Muscle of leg (tissue), 11 donors: ENCODE data around the gene TMEM11. TPM values are rescaled to one million over a fixed set of nuclear protein-coding genes. Genes with fewer than 3 reads are reported as not detected.

ENCODE experiments used
- DNase-seq: peaks from one replicate; pipeline ENCODE4 v3.0.0; 2013
- H3K27ac ChIP-seq: one replicate; pipeline ENCODE4 v1.5.1; 2013; ENCODE audit warnings: mild to moderate bottlenecking, low read length, control low read depth
- H3K27me3 ChIP-seq: one replicate; pipeline ENCODE4 v1.6.1; 2013; ENCODE audit warnings: low read length; ENCODE audit not compliant: control insufficient read depth, insufficient read depth
- H3K36me3 ChIP-seq: one replicate; pipeline ENCODE4 v1.6.1; 2013; ENCODE audit warnings: low read length; ENCODE audit not compliant: control insufficient read depth, insufficient read depth
- H3K4me1 ChIP-seq: one replicate; pipeline ENCODE4 v1.6.1; 2013; ENCODE audit warnings: low read length; ENCODE audit not compliant: control insufficient read depth, insufficient read depth
- H3K4me3 ChIP-seq: one replicate; pipeline ENCODE4 v1.5.1; 2013; ENCODE audit warnings: low read length, control low read depth
- H3K9me3 ChIP-seq: replicated peaks from 2 replicates; pipeline ENCODE4 v1.6.1; 2013; ENCODE audit warnings: low read depth, low read length; ENCODE audit not compliant: control insufficient read depth
- WGBS: methylation state at CpG from one replicate; pipeline ENCODE4 v1.1.5; 2013; ENCODE audit warnings: missing lambda C conversion rate; ENCODE audit not compliant: insufficient coverage; 5-methylcytosine and 5-hydroxymethylcytosine counted together
- polyA plus RNA-seq, 8 donors: library from polyadenylated mRNA; unstranded; fragments of 120-200 nt; gene quantifications; one replicate each; pipeline versions ENCODE4 v1.2.1 to v1.2.3, GENCODE V29; 2013; ENCODE audit warnings: inconsistent platforms in 1 of 8, low replicate concordance in 1 of 8; ENCODE audit not compliant: insufficient read length in 8 of 8, insufficient read depth in 1 of 8
- total RNA-seq: library from RNA; stranded (reverse); fragments of 120-200 nt; gene quantifications from one replicate; pipeline ENCODE4 v1.2.4, GENCODE V29; 2013

Gene TMEM11
- total and polyA plus RNA-seq, 9 donors, result 20.3 to 32.6 (median 28.2) TPM

GRCh38 chr17:21164620-21165019 is 49.3 kb downstream of the TMEM11 start:
- no peaks in the 10 kb centered on the region for H3K36me3 ChIP-seq
- DNase-seq, result no peak
- 35% methylated on average over 2 of the region's 5 CpGs for WGBS
- no peak overlapping the region for H3K27ac ChIP-seq
- peaks cover 32% of the 10 kb centered on the region for H3K4me1 ChIP-seq
- no peaks in the 10 kb centered on the region for H3K27me3 ChIP-seq
- no peaks in the 10 kb centered on the region for H3K9me3 ChIP-seq
- H3K4me3 ChIP-seq, result no peak overlapping the region

DNA sequence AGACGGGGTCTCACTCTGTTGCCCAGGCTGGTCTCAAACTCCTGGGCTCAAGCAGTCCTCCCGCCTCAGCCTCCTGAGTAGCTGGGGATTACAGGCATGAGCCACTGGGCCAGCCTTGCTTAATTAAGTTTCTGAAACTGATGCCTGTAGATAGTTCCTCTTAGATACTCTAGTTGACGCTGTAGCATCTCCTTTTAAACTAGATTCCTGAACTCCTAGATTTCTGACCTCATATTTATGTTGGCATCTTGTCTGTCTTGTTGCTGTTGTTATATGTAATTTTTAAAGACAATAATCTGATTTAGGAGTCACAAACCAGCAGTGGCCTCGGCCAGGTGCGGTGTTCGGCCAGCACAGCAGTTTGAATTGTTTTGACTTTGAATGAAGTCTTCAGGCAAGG is 49.7 kb downstream of the TMEM11 start:
- Histone ChIP-seq H3K4me3 (no peak overlapping the region), H3K27ac (no peak overlapping the region)

GRCh38 chr17:21163101-21163500 is 50.9 kb downstream of the TMEM11 start:
- Histone ChIP-seq H3K4me3 (no peak overlapping the region), H3K27ac (peak overlapping the region; percentile 76), H3K36me3 (no peaks in the 10 kb centered on the region), H3K4me1 (peaks cover 23% of the 10 kb centered on the region), H3K9me3 (no peaks in the 10 kb centered on the region), H3K27me3 (no peaks in the 10 kb centered on the region)
- no CpG with 5 or more reads among the region's 6 CpGs for WGBS
- DNase-seq, result no peak

More for the DNA sequence above, 49.7 kb downstream of the TMEM11 start:
- no peaks in the 10 kb centered on the region for H3K36me3 ChIP-seq
- peaks cover 28% of the 10 kb centered on the region for H3K4me1 ChIP-seq
- H3K27me3 ChIP-seq, result no peaks in the 10 kb centered on the region
- WGBS, result 87% methylated on average over 2 of the region's 6 CpGs
- DNase-seq, result no peak
- H3K9me3 ChIP-seq, result no peaks in the 10 kb centered on the region

- WGBS, result 40% methylated on average over 1 of the region's 2 CpGs
Observed at GRCh38 chr17:21162394-21162775, 51.6 kb downstream of the TMEM11 start.

DNA sequence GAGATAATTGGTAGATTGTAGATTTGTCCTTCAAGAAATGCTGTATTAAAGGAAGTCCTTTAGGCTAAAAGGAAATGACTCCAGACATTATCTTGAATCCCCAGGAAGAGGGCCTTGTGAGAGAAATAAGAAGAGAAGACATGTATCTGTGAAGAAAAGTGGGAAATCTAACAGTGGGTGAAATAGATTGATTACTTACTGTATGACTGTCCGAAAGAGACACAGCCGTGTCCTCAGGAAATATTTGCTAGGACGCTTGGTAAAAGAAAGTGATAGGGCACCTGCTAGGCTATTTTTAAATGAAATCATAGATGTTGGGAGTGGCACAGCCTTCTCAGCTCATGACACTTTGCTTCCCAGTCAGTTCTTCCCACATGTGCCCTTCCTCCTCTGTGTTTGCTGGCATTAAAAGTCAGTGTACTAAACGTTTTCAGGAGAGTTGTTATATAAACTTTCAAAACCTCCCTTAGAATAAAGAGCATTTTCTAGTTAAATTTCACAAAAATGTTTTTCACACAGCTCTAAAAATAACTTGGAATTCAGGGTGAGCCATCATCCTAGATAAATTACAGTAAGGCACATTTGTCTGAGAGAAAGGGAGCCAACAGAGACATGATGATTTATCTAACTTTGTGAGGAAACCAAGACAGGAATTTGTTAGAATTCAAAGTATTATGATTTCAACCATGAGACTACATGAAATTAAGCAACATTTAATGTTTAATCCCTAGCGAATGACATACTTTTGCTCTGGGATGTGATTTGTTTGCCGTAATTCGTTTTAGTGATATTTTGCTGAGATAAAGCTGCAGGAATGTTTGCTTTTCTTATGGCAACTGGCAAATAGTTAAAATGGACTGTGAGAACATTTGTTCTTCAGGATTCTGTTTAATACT is 52.2 kb downstream of the TMEM11 start:
- DNase-seq, result peak; percentile 56
- Histone ChIP-seq H3K9me3 (no peaks in the 10 kb centered on the region), H3K27ac (peak overlapping the region; percentile 76), H3K4me1 (peaks cover 13% of the 10 kb centered on the region), H3K27me3 (no peaks in the 10 kb centered on the region), H3K36me3 (no peaks in the 10 kb centered on the region), H3K4me3 (no peak overlapping the region)
- WGBS, result 80% methylated on average over 2 of the region's 7 CpGs

More at GRCh38 chr17:21162394-21162775, 51.6 kb downstream of the TMEM11 start:
- Histone ChIP-seq H3K27ac (peak overlapping the region; percentile 76), H3K27me3 (no peaks in the 10 kb centered on the region), H3K36me3 (no peaks in the 10 kb centered on the region), H3K4me3 (no peak overlapping the region), H3K9me3 (no peaks in the 10 kb centered on the region), H3K4me1 (peaks cover 19% of the 10 kb centered on the region)
- DNase-seq, result no peak

DNA sequence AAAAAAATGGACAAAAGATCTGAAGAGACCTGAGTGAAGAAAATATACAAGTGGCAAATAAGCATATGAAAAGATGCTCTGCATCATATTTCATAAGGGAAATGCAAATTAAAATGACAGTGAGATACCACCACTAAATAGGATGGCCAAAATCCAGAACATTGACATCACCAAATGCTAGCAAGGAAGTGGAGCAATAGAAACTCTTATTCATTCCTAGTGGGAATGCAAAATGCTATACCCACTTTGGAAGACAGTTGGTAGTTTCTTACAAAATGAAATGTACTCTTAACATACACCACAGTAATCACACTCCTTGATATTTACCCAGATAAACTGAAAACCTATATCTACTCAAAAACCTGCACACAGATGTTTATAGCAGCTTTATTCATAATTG is 53.6 kb downstream of the TMEM11 start:
- Histone ChIP-seq H3K4me3 (no peak overlapping the region), H3K4me1 (peaks cover 4% of the 10 kb centered on the region), H3K27me3 (no peaks in the 10 kb centered on the region), H3K27ac (no peak overlapping the region), H3K36me3 (no peaks in the 10 kb centered on the region), H3K9me3 (peaks cover 3% of the 10 kb centered on the region)
- no peak for DNase-seq

GRCh38 chr17:21157586-21158370 is 56.2 kb downstream of the TMEM11 start:
- Histone ChIP-seq H3K9me3 (peaks cover 12% of the 10 kb centered on the region), H3K4me3 (no peak overlapping the region), H3K27ac (no peak overlapping the region), H3K4me1 (peaks cover 4% of the 10 kb centered on the region), H3K36me3 (no peaks in the 10 kb centered on the region), H3K27me3 (no peaks in the 10 kb centered on the region)
- no peak for DNase-seq
- no CpG with 5 or more reads among the region's 1 CpG for WGBS

DNA sequence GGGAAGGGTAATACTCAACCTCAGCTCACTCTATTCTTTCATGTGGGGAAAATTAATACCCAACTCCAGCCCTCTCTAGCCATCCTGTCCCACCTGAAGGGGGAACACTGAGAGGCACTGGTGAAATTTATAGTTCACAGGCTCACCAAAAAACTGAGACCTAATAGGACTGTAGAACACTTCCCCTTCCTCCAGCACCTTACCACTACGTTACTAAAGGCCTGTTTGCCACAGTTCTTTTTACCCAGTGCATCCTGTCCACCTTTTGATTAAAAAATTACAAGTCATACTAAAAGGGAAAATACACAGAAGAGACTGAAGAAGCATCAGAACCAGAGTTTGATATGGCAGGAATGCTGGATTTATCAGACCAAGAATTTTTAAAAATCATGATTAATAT is 61.2 kb downstream of the TMEM11 start:
- no peak for DNase-seq
- H3K9me3 ChIP-seq, result peaks cover 35% of the 10 kb centered on the region
- H3K4me3 ChIP-seq, result no peak overlapping the region
- H3K27ac ChIP-seq, result no peak overlapping the region
- no peaks in the 10 kb centered on the region for H3K4me1 ChIP-seq
- H3K27me3 ChIP-seq, result no peaks in the 10 kb centered on the region
- H3K36me3 ChIP-seq, result no peaks in the 10 kb centered on the region
- no CpG with 5 or more reads among the region's 1 CpG for WGBS

DNA sequence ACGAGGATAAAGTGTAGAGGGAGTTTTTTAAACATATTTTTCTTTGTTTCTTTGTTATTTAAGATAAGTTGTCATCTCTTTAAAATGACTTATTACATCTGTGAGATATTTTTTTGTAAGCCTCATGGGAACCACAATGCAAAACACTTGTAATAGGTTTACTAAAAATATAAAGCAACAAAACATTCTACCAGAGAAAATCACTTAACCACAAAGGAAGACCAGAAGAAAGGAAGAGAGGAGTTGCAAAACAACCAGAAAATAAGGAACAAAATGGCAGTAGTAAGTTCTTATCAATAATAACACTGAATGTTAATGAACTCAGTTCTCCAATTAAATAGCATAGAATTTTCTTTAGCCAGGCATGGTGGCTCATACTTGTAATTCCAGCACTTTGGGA is 64.3 kb downstream of the TMEM11 start:
- WGBS, result no CpG with 5 or more reads among the region's 1 CpG
- no peak overlapping the region for H3K4me3 ChIP-seq
- no peaks in the 10 kb centered on the region for H3K4me1 ChIP-seq
- no peak for DNase-seq
- H3K36me3 ChIP-seq, result no peaks in the 10 kb centered on the region
- peaks cover 36% of the 10 kb centered on the region for H3K9me3 ChIP-seq
- no peaks in the 10 kb centered on the region for H3K27me3 ChIP-seq
- no peak overlapping the region for H3K27ac ChIP-seq
